Urothelium cell line (cell line): ENCODE measurements around the gene BSN.
A peak's percentile ranks its signal among the peaks of the same experiment; 100 is the strongest.

Experiments
- DNase-seq: peaks from one replicate; pipeline ENCODE4 v3.0.0; 2011; ENCODE audit warnings: low spot score, mixed read lengths
- FAIRE-seq: peaks from 2 replicates; lab custom pipeline; 2011; peaks lifted over from hg19 to GRCh38; lab: Jason Lieb, UNC

BSN gene, protein sequence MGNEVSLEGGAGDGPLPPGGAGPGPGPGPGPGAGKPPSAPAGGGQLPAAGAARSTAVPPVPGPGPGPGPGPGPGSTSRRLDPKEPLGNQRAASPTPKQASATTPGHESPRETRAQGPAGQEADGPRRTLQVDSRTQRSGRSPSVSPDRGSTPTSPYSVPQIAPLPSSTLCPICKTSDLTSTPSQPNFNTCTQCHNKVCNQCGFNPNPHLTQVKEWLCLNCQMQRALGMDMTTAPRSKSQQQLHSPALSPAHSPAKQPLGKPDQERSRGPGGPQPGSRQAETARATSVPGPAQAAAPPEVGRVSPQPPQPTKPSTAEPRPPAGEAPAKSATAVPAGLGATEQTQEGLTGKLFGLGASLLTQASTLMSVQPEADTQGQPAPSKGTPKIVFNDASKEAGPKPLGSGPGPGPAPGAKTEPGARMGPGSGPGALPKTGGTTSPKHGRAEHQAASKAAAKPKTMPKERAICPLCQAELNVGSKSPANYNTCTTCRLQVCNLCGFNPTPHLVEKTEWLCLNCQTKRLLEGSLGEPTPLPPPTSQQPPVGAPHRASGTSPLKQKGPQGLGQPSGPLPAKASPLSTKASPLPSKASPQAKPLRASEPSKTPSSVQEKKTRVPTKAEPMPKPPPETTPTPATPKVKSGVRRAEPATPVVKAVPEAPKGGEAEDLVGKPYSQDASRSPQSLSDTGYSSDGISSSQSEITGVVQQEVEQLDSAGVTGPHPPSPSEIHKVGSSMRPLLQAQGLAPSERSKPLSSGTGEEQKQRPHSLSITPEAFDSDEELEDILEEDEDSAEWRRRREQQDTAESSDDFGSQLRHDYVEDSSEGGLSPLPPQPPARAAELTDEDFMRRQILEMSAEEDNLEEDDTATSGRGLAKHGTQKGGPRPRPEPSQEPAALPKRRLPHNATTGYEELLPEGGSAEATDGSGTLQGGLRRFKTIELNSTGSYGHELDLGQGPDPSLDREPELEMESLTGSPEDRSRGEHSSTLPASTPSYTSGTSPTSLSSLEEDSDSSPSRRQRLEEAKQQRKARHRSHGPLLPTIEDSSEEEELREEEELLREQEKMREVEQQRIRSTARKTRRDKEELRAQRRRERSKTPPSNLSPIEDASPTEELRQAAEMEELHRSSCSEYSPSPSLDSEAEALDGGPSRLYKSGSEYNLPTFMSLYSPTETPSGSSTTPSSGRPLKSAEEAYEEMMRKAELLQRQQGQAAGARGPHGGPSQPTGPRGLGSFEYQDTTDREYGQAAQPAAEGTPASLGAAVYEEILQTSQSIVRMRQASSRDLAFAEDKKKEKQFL (N-terminal part only)

DNA sequence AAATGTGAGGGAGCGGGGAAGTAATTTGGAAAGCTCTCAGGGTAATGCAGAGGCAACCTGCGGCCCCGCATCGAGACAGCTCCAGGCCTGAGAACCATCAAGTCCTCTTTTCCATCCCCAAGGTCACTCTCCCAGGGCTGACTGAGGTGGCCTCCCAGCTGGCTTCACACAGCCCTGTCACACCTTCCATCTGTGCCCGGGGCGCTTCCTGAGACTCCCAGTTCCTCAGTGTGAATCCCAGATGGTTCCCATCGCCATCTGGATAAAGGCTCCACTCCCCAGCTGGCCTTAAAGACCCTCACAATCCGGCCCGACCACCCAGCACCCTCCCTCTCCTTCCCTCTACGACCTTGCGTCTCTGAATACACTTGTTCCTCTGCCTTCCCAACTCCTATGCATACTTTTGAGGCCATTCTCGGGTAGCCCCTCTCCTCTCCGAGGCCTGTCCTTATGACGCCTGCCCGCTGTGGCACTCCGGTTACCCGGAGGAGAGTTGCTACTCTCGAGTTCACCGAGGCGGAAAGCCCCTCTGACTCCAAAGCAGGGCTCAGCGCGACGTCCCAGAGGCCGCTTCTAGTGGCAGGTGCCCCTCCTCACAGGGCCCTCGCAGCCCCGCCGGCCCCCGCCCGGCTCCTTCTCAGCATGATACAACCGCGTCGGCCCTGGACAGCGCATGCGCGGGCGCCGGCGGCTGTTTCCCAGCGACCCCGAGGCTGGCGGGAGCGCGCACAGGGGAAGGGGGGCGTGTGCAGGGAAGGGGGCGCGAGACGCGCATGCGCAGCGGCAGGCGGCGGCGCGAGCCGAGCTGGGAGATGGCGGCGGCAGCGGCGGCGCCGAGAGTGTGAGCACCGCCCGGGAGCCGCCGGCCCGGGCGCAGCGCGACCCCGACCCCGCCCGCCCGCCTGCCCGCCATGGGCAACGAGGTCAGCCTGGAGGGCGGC, at the start of gene BSN:
Gene BSN, plus strand, starts transcription at position 786 of the 941 bp plus-strand sequence. Its CDS starts 126 bp downstream, at position 912.
- FAIRE-seq = peak; percentile 98
- peak; percentile 99 for DNase-seq

DNA sequence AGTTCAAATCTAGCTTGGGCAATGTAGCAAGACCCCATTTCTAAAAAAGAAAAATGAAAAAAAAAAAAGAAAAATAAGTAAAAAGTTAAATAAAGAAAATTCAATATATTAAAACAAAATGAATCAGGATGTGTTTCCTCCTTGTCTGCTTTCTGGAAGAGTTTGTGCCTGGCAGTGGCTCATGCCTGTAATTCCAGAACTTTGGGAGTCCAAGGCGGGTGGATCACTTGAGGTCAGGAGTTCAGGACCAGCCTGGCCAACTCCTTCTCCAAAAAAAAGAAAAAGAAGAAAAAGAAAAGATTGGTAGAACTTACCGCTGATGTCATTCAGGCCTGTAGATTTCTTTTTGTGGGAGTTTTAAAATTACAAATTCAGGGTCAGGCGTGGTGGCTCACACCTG, 47.4 kb upstream of the BSN start:
- DNase-seq (no peak), FAIRE-seq (no peak)

DNA sequence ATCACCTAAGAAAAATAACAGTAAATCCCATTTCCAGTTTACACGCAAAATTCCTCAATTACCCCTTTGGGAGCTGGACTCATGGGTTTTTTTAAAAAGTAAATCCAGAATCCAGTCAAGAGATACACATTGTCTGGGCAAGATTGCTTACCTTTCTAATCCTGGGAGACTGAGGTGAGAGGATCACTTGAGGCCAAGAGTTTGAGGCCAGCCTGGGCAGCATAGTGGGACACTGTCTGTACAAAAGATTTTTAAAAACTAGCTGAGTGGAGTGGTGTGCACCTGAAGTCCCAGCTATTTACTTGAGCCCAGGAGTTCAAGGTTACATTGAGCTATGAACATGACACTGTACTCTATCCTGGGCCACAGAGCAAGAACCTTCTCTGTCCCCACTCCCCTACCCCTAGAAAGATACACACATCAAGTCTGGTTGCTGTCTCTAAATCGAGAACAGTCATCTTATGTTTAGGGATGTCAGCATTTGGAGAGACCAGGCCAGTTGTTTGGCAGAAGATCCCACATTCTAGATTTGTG, 45.2 kb upstream of the BSN start:
- FAIRE-seq (peak; percentile 5), DNase-seq (no peak)

DNA sequence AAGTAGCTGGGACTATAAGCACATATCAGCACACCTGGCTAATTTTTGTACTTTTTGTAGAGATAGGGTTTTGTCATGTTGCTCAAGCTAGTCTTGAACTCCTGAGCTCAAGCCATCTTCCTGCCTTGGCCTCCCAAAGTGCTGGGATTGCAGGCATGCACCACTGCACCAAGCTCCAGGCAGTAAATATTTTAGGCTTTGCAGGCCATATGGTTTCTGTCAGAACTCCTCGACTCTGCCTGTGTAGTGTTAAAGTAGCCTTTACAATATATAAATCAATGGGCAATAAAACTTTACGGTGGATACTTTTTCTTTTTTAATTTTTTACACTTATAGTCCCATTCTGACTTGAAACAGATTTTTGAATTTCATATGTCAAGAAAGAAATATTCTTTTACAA, 42.6 kb upstream of the BSN start:
- FAIRE-seq (no peak), DNase-seq (no peak)

DNA sequence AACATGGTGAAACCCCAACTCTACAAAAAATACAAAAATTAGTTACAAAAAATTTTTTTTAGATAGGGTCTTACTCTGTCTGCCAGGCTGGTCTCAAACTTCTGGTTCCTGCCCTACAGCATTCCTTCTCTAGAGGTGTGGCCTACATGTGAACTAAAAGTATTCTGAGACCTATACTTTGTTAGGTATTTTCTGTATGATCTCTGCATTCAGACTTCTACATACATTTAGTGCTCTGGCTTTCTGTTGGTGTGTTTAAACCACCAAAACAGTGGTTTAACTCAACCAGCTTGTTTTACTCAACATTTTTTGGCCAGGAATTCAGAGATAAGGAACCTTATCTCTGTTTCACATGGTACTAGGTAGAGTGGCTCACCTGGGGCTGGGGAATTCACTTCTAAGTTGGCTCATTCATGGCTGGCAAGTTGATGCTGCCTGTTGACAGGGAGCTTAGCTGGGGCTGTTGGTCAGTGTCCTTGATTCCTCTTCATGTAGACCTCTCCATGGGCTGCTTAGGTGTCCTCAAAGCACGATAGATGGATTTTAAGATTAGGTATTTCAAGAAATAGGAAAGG, 41.4 kb upstream of the BSN start:
- DNase-seq = no peak
- FAIRE-seq = no peak

DNA sequence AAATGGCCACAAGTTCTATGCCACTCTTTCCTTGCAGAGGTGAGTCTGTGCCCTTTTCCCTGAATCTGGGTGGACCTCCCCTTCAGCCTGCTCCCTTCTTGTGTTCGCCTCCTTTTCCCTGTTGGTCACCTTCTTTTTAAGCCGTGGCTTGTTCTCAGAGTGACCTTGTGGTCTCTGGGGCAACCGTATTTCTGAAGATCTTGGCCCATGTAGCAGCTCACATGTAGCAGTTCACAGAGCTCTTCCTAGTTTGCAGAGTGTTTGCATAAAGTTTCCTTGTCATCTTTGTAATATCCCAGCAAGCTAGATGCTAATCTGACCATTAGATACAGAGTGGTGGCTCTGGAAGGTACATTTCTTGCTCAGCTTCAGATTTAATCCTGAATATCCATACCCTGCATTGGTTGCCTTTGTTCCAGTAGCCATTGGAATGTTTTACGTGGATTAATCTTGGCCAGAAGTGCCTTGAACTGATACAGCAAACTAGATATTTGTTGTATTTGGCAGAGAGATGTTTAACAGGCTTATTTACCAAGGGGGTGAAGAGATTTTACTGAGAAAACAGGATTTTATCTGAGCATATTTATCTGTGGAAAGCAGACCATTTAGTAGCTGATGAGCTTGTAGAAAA, 40.7 kb upstream of the BSN start:
- DNase-seq (no peak), FAIRE-seq (no peak)

GRCh38 chr3:49518016-49518415, 36.3 kb upstream of the BSN start:
- no peak for DNase-seq
- no peak for FAIRE-seq

GRCh38 chr3:49518441-49518840, 35.8 kb upstream of the BSN start:
- no peak for FAIRE-seq

DNA sequence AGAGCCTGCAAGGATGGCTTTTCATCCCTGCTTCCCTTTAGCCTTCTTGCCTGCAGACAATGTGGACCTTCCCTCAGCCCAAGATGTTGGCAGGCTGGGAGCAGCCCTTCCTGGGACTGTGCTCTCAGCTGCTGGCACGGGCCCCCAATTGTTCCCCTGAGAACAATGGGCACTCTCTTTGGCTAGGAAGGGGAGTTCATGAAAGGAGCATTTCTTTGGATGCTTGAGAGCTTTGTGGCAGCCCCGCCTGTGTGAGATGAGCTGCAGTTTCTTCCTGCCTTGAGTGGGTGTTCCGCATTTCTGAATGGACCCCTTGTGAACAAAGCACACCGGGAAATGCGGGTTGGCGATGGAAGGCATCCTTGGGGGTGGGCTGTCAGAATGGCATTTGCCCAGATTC, 35.0 kb upstream of the BSN start:
- DNase-seq (peak; percentile 32), FAIRE-seq (no peak)

More at GRCh38 chr3:49518441-49518840, 35.8 kb upstream of the BSN start:
- no peak for DNase-seq

GRCh38 chr3:49519916-49520385, 34.3 kb upstream of the BSN start:
- no peak for DNase-seq
- FAIRE-seq = peak; percentile 77

DNA sequence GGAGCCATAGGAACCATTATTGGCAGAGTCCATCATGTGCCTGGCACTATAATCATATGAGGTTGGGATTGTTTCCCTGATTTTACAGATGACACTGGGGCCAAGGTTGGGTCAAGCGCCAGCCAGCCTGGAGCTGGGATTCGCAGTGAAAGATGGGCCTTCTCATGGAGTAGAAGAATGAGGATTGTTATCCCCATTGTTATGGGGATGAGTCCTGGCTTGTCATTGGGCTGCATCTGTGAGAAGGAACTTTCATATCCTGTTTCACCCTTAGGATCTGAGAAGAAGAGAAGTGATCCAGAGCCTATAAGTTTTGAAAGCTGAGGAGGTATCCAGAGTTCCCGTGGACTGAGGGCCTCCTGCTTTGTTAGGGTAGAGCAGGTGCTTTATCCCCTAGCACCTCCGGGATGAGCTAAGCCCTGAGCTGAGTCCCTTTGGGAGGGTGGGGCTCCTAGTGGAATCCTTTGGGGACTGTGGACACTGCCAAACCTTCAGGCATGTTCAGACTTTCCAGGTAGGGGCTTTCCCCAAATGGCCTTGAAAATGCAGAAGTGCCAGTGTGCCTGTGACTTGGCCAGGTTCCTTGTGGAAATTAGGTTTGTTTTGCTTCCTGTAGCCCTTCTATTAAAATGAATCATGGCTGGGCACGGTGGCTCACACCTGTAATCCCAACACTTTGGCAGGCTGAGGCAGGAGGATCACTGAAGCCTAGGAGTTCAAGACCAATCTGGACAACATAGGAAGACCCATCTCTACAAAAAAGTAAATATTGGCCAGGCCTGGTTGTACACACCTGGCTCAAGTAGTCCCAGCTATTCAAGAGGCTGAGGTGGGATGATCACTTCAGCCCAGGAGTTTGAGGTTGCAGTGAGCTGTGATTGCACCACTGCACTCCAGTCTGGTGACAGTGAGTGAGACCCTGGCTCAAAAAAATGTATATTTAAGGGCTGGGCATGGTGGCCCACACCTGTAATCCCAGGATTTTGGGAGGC, 30.2 kb upstream of the BSN start:
- DNase-seq = no peak
- FAIRE-seq = no peak

GRCh38 chr3:49529567-49529966, 24.7 kb upstream of the BSN start:
- DNase-seq = no peak
- FAIRE-seq = no peak

GRCh38 chr3:49530231-49530630, 24.0 kb upstream of the BSN start:
- FAIRE-seq (no peak), DNase-seq (no peak)

- FAIRE-seq = peak; percentile 40
- no peak for DNase-seq
Observed at GRCh38 chr3:49530701-49531100, 23.6 kb upstream of the BSN start.

DNA sequence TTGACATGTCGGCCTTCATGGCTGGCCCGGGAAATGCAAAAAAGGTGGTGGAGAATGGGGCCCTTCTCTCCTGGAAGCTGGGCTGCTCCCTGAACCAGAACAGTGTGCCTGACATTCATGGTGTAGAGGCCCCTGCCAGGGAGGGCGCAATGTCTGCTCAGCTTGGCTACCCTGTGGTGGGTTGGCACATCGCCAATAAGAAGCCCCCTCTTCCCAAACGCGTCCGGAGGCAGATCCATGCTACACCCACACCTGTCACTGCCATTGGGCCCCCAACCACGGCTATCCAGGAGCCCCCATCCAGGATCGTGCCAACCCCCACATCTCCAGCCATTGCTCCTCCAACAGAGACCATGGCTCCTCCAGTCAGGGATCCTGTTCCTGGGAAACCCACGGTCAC, 23.1 kb upstream of the BSN start:
- FAIRE-seq = no peak

DNA sequence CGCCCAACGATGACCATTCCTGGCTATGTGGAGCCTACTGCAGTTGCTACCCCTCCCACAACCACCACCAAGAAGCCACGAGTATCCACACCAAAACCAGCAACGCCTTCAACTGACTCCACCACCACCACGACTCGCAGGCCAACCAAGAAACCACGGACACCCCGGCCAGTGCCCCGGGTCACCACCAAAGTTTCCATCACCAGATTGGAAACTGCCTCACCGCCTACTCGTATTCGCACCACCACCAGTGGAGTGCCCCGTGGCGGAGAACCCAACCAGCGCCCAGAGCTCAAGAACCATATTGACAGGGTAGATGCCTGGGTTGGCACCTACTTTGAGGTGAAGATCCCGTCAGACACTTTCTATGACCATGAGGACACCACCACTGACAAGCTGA, 22.6 kb upstream of the BSN start:
- FAIRE-seq (no peak), DNase-seq (no peak)

More for the DNA sequence above, 23.1 kb upstream of the BSN start:
- DNase-seq = no peak

GRCh38 chr3:49533031-49533430, 21.2 kb upstream of the BSN start:
- no peak for FAIRE-seq

More at GRCh38 chr3:49533031-49533430, 21.2 kb upstream of the BSN start:
- no peak for DNase-seq
